Glomerular endothelial cell (primary cell): ENCODE results near the gene CPEB3. TPM values are rescaled to one million over a fixed set of nuclear protein-coding genes. Genes with fewer than 3 reads are reported as not detected.
A peak's percentile ranks its signal among the peaks of the same experiment; 100 is the strongest.
"Not testable (repeated sequence)": the region's sequence is repeated elsewhere in the genome, so short reads cannot be mapped to it uniquely, and the experiment has no call there.

ENCODE experiments used
- DNase-seq: peaks from one replicate; pipeline ENCODE4 v3.0.0-alpha.2; 2011; ENCODE audit warnings: low read depth, low spot score; ENCODE audit errors: extremely low read depth
- total RNA-seq: library from RNA; depleted of rRNA; stranded (reverse); fragments of >200 nt; gene quantifications from 2 replicates; pipeline ENCODE4 v1.2.3, GENCODE V29; 2015

Gene CPEB3
- total RNA-seq, 1 donor from 2014 or later = 1.6 TPM

GRCh38 chr10:92052741-92053140 lies 238.1 kb downstream of the CPEB3 start:
- DNase-seq = no peak

- DNase-seq = no peak
Measured at GRCh38 chr10:92052088-92052487, 238.8 kb downstream of the CPEB3 start.

- DNase-seq = no peak
Measured at GRCh38 chr10:92047215-92047614, 243.7 kb downstream of the CPEB3 start.

- DNase-seq = no peak
Measured at GRCh38 chr10:92045641-92046106, 245.2 kb downstream of the CPEB3 start.

GRCh38 chr10:92042541-92042940 lies 248.3 kb downstream of the CPEB3 start:
- DNase-seq = no peak

GRCh38 chr10:92038949-92039348 lies 251.9 kb downstream of the CPEB3 start:
- no peak for DNase-seq

GRCh38 chr10:92033070-92033469 lies 257.8 kb downstream of the CPEB3 start:
- DNase-seq = not testable (repeated sequence)

GRCh38 chr10:92031580-92031979 lies 259.3 kb downstream of the CPEB3 start:
- DNase-seq = no peak

GRCh38 chr10:92027141-92027540 lies 263.7 kb downstream of the CPEB3 start:
- DNase-seq = peak; percentile 10

GRCh38 chr10:92025340-92025739 lies 265.5 kb downstream of the CPEB3 start:
- DNase-seq = not testable (repeated sequence)

- DNase-seq = no peak
Measured at GRCh38 chr10:92024700-92025099, 266.2 kb downstream of the CPEB3 start.

GRCh38 chr10:92014620-92015019 lies 276.3 kb downstream of the CPEB3 start:
- DNase-seq = no peak

GRCh38 chr10:92011560-92012214 lies 279.2 kb downstream of the CPEB3 start:
- DNase-seq = peak; percentile 29

- DNase-seq = no peak
Measured at GRCh38 chr10:92010047-92010735, 280.7 kb downstream of the CPEB3 start.

- DNase-seq = no peak
Measured at GRCh38 chr10:92009445-92009844, 281.4 kb downstream of the CPEB3 start.

GRCh38 chr10:92005978-92006377 lies 284.9 kb downstream of the CPEB3 start:
- DNase-seq = no peak

- DNase-seq = no peak
Measured at GRCh38 chr10:92003258-92003657, 287.6 kb downstream of the CPEB3 start.

- no peak for DNase-seq
Measured at GRCh38 chr10:92001995-92002394, 288.9 kb downstream of the CPEB3 start.

GRCh38 chr10:92001581-92001980 lies 289.3 kb downstream of the CPEB3 start:
- no peak for DNase-seq
